GM12864 (cell line): ENCODE measurements around the gene DNAH7.

ENCODE experiments used
- DNase-seq: peaks from one replicate; pipeline ENCODE4 v3.0.0-alpha.2; 2011; ENCODE audit warnings: low read depth
- H3K4me3 ChIP-seq: 2 replicates; pipeline ENCODE4 v1.5.1; 2011; ENCODE audit warnings: mild to moderate bottlenecking, low read depth, low read length, control low read depth
- CTCF ChIP-seq: IDR thresholded peaks from 2 replicates; pipeline ENCODE4 v1.5.1; 2011; ENCODE audit warnings: low read depth, mild to moderate bottlenecking, moderate library complexity, low read length, control low read depth, inconsistent platforms; ENCODE audit errors: missing control alignments

The DNAH7 gene

DNA sequence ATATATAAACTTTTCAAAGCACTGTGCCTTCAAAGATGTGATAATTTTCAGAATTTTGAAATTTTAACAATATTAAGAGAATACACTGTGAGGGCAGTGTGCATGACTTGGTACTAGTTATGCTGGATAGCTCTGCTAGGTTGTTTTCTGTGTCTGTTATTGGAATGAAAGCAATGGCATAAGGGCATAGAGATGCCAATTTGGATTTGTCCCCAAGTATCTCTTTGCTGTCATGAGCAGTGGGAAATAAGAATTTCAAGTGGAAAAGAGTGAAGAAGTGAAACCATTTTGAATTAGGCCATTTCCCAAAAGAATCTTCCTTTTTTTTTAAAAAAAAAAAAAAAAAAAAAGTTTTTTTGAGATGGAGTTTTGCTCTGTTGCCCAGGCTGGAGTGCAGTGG is 334.8 kb downstream of the DNAH7 start:
- TF ChIP-seq CTCF: no peak
- no peak for DNase-seq
- H3K4me3 ChIP-seq: no peak overlapping the region

DNA sequence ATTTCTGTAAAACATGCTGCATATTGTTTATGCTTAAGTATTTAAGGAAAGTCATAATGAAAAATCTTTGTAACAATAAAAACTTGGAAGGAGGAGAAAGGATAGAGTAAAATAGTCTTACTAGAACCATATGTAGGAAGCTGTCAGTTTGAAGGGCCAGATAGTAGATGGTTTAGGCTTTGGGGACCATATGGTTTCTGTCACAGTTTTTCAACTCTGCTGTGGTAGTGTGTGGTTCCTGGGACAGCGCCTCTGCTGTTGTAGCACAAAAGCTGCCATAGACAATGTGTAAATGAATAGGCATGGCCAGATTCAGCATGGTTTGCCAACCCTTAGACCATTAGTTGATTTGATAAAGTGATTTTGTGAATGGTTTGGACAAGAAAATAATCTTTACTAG is 336.1 kb downstream of the DNAH7 start:
- DNase-seq: no peak
- TF ChIP-seq CTCF: no peak
- no peak overlapping the region for H3K4me3 ChIP-seq

- DNase-seq: no peak
- no peak for TF ChIP-seq CTCF
- H3K4me3 ChIP-seq: no peak overlapping the region
These were observed 337.7 kb downstream of the DNAH7 start for GRCh38 chr2:195730912-195731311.

- no peak for DNase-seq
- H3K4me3 ChIP-seq: no peak overlapping the region
- TF ChIP-seq CTCF: no peak
These were observed 341.5 kb downstream of the DNAH7 start for GRCh38 chr2:195727106-195727505.

GRCh38 chr2:195722075-195722474 is 346.6 kb downstream of the DNAH7 start:
- no peak overlapping the region for H3K4me3 ChIP-seq
- TF ChIP-seq CTCF: no peak
- no peak for DNase-seq

- TF ChIP-seq CTCF: no peak
- no peak for DNase-seq
- H3K4me3 ChIP-seq: no peak overlapping the region
These were observed 347.6 kb downstream of the DNAH7 start for GRCh38 chr2:195721042-195721441.

- no peak for TF ChIP-seq CTCF
- H3K4me3 ChIP-seq: no peak overlapping the region
- no peak for DNase-seq
These were observed 352.2 kb downstream of the DNAH7 start for GRCh38 chr2:195716466-195716865.
